CD4-positive, alpha-beta T cell treated with Interleukin-17A for 4 hours (primary cell): ENCODE measurements around the gene IDI1.
"Not testable (repeated sequence)": the region's sequence is repeated elsewhere in the genome, so short reads cannot be mapped to it uniquely, and the experiment has no call there.

Source experiments
- DNase-seq: peaks from one replicate; pipeline ENCODE4 v3.0.0-alpha.2; 2020; ENCODE audit warnings: mixed read lengths

The IDI1 gene

DNA sequence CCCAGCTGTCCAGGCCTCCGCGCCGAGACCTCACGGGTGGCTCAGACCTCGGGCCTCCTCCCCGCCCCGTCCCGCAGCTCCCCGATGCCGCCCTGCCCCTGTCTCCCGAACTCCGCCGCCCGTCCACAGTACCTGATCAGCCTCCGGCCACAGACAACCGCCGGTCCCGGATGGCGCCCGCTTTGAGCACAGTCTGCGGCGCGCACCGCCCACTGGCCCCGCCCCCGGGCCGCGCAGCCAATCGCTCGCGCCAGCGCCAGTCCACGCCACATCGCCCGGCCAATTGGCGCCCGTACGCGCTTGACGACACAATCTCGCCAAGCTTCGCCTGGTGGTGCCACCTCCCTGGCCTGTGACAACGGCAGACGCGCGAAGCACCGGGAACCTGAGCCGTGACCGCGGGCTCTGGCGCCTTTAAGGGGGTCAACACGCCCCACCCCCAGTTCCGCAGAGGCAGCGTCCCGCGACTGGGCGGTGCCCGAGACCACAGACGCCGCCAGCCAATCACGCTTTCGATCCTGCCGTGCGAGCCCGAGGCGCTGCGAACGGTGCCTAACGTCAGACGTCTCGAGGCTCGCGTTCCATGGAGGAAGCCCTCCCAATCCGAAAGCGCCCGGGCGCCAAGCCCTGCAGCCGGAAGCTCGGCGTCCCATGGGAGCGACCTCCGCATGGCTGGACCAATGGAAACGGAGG lies at the start of gene IDI1:
Gene IDI1, minus strand, starts transcription at position 388 of the 693 bp plus-strand sequence. Its CDS starts 116 bp downstream, at position 272.
- peak; percentile 95 for DNase-seq

DNA sequence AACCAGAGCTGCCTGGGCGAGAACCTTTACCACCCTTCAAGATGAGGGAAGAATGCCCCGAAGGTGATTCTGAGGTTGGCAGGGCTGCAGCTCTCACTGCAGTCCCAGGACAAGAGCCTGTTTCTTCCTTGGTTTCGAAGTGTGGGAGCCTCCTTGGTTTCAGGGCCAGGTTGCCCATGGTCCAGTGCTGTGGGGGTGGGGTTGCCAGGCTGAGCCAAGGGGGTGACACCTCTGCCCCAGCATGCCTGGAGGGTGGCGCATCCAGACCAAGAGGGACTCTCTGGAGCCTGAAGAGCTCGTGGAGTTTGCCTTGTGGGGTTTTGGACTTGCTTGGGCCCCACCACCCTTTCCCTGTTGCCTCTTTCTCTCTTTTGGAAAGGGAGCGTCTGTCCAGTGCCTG lies 48.5 kb upstream of the IDI1 start:
- no peak for DNase-seq

DNA sequence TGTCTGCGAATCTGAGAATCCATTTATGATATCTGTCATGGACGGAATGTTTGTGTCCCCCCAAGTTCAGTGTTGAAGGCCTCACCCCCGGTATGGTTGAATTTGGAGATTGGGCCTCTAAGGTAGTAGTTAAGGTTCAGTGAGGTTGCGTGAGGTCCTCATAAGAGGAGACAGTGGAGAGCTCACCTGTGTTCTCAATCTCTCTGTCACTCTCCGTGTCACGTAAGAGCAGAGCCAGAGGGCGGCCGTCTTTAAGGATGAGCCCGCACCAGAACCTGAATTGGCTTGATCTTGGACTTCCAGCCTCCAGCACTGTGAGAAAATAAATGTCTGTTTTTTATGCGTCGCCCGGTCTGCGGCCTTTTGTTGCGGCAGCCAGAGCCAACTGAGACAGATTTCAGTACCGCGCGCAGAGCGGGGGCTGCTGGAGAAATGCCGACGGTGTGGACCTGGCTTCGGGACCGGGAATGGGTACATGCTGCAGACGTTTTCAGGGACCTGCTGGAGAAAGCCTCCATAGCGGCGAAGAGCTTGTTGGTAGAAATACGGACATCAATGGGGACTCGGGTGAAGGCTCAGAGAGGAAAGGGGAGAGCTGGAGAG lies 47.5 kb upstream of the IDI1 start:
- no peak for DNase-seq

DNA sequence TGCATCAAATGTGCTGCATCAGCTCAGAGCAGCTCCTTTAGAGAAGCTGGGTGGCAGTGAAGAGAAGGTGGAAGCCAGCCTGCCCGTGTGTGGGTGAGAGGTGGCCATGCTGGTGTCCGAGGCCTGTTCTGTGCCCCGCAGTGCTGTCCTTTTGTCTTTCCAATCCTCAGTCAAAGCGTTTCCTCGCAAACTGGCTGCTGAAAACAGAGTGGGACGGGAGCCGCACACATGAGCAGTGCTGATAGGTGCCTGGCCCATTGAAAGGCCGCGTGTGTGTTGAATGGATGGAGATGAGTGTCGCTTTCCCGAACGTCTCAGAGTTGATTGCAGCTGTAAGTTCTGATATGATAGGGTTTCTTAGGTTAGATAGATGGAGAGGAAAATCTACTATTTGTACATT lies 46.6 kb upstream of the IDI1 start:
- no peak for DNase-seq

DNA sequence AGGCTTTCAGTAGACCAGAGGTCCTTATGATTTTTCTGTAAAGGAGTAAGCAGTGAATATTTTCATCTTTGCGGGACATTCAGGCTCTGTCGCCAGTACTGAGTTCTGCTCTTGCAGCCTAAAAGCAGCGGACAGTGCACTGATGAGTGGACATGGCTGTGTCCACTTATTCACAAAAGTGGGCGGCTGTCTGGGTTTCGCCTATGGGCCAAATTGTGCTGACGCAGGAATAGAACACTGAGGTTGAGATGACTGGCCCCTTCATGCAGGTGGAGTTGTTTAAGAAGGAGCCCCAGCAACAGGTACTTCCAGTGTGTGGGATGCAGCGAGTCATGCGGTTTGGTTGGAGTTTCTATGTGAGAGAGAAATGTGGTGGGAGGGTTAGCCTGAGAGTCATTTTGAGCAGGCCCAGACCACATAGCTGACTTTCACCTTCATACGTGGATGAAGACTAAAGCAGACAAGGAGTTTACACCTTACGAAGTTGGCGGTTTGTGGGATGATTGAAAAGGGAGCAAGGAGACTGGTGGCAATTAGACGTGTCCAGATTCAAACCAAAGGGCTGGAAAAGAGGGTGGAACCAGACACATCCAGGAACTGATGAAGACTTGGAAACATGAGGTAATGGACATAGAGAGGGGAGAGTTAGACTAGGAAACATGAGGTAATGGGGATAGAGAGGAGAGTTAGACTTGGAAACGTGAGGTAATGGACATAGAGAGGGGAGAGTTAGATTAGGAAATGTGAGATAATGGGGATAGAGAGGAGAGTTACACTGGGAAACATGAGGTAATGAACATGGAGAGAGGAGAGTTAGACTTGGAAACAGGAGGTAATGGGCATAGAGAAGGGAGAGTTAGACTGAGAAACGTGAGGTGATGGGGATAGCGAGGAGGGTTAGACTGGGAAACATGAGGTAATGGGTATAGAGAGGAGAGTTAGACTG lies 45.5 kb upstream of the IDI1 start:
- no peak for DNase-seq

DNA sequence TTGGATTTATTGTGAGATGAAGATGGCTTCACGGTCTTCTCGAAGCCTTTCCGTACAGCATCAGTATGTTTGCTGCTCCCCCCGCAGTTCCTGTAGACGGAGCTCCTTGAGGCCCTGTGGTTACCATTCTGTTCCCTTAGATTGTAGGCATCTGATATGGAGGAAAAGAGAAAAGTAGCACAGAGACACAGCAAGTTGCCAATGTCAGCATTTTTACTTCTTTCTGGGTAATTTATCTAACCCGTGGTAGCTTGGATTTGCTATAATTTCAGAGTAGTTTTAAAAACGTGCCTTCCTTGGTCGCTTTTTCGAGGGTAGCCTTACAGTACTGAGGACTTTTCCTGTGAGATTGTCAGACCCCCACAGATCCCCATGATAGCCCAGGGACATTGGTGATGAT lies 44.8 kb upstream of the IDI1 start:
- no peak for DNase-seq

DNA sequence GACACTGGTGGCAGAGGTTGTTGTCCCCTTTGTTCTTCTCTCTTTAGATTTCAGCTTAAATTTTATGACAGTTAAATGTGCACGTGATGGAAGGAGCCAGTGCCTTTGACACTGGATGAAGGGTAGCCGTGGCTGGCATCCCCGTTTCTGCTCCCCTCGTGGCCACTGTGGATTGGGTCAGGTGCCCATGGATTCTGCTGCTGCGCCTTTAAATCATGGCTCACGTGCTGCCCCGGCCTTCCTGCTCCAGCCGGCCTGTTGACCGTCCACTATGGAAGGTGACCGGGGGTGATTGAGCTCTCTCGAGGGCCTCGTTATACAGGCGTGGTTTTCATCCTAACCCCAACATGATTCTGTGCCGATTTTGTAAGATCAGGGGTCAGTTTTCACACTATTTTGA lies 41.8 kb upstream of the IDI1 start:
- DNase-seq, result no peak

DNA sequence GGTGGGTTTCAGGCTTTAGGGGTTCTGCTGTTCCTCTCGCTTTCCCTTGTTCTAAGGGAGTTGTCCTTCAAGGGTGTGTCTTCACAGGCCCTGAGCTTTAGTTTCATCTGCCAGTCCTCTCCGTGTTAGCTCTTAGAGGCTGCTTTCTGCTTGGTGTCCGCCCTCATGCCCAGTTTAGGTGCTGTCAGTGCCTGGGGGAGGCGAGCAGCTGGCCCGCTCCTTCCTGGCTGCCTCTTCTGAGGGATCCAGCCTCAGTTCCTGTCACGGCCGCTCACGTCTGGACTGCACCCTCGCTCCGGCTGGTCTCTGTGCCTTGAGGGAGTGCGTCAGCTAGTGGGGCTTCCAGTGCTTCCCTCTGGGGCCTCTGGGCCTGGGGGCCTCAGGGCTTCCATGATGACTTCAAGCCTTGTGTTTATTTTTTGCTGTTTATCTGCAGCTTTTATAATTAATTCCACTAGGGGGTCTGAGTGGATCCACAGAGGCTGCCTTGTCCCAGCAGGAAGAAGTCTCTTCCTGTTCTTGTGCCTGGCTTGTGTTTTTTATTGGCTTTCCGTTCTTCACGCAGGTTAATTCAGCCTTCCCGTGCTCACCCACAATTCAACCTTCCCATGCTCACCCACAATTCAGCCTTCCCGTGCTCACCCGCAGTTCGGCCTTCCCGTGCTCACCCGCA lies 40.2 kb upstream of the IDI1 start:
- no peak for DNase-seq

DNA sequence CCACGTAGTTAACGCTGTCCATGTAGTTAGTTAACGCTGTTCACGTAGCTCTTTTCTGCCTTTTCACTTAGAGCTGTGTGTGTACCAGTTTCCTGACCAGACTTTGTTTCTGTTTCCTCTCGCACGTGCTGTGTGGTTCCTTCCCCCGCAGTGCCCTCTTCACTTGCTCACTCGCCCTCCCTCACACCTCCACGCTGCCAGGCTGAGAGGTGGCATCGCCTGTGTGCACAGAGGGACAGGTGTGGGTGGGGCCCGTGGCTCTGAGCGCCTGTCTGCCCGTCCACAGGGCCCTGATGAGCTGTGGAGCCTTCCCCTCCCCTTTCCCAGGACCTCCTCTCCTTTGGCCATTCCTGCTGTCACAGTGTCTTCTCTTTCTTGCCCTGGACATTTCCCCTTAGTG lies 37.9 kb upstream of the IDI1 start:
- no peak for DNase-seq

DNA sequence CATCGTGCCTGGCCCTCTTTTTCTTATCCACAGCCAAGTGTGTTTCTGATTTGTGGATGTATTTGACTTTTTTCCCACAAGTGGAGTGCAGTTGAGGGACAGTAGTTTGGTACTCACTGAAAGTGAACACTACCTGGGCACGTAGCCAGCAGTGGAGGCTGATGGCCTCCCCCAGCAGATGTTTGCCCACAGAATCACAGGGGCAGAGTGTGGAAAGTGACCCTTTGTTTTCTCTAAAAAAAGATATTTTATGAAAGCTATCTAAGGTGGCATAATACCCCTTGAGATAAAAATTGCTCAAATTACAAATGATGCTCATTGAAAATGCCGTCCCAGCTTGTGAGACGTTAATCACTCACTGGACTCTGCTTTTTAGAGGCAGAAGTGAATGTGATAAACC lies 36.3 kb upstream of the IDI1 start:
- DNase-seq, result no peak

DNA sequence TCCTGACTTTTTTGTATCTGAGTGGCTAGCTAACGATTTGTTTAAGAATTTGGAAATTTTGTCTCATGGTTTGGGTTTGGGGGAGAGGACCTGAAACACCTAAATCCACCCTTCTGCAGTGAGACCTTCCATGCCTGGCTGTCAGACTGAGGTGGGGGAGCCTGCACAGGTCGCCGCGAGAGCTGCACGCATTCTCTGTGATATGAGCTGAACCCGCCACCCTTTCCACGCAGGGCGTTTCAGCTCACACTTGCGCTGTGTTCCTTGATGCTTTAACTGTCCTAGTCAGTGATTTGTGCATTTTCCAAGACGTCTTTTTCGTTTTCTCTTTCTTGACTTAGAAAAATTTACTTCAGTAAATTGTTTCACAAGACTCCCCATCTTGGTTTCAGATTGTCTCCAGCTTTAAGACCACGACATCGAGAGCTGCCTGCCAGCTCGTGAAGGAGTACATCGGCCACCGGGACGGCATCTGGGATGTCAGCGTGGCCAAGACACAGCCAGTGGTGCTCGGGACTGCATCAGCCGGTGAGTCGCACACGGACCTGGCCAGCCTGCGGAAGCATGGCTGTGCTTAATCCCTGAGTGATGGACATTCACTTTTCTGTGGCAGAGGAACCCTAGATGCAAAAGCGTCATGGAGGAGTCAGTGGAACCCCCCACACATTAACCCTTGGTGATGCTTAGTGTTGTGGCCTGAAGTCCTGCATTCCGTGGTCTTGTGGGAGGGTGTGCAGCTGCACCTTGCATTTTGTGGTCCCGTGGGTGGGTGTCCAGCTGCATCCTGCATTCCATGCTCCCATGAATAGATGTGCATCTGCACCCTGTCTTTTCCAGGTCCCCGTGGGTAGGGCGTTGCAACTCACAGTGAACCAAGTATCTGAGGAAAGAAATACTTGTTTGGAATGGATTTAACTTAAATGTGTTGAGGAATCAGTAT lies 35.4 kb upstream of the IDI1 start:
- DNase-seq, result no peak

DNA sequence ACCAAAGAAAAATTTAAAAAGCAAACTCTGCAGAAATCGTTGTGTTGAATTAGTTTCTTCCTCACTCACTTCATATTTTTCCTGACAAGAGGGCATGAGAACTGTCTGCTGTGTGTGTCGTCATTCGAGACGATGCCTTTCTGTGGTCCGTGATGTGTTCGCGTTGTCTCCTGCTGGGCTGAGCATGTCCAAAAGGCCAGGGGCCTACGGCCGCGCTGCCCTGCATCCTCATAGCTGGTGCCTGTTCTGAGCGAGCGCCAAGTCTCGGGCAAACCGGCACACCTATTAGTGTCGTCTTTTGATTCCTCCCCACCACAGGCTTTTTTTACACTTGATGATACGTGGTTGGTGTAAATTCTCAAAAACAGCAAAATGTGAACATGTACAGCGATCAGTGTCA lies 34.7 kb upstream of the IDI1 start:
- no peak for DNase-seq

DNA sequence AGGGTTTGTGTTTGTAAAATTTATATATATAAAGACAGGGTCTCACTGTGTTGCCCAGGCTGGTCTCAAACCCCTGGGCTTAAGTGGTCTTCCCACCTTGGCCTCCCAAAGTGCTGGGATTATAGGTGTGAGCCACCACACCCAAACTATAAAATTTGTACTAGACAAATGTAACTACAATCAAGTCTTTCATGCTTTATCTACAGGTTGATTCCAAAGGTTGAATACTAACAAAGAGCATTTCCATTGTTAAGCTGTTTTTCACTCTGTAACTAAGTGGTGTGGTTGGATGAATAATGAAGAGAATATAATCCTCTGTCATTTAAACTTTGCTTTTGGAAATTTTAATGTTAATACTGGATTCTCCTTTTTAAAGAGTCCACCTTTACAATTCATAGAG lies 29.7 kb upstream of the IDI1 start:
- DNase-seq, result no peak

DNA sequence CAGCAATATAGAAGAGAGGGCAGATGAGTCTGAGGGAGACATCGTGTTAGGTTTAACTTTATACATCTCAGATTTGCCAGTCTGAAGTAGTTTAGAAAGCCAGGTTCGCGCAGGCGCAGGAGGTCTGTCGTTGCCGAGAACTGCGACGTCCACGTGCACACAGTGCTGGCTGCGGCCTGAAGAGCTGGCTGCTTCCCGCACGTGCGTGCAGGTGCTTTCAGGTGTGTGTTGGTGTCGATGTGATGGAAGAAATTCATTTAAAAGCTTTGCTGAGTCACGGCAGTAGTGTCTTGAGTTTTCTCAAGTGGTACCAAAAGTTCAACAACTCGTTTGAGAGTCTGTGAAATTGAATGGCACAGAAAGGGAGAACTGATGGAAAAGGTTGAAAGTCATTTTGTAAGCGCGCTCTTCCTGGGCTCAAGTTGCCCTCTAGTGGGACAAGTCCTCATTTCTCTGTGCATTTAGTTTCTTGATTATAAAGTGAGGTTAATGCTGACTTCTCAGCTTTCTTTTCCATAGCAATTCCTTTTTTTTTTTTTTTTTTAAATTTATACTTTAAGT lies 25.9 kb upstream of the IDI1 start:
- DNase-seq, result no peak

DNA sequence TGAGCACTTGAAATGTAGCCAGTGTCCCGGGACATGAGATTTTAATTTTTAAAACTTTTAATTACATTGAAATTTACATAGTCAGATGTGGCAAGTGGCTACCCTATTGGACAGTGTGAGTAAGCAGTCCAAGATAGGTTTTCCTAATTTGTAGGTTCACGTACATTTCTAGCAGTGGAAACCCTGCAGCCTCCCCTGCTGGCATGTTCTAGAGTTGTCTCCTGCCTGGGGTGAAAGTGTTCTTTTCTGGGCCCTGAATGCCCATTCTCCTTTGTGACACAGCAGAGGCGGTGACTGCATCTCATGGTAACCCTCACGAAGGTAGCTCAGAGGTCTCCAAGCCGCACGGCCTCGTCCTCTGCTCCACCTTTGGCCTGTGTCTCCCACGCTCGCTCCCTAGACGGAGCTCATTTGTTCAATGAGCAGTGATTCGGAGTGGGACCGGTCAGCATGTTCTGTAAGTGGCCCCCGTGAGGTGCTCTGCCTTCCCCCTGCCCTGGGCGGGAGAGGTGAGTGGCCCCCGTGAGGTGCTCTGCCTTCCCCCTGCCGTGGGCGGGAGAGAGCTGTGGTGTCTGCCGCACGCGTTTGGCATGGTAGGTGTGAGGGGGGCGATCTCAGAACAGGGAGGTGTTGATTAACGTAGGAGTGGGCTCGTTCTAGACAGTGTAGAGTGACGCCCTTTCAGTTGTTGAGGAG lies 25.3 kb upstream of the IDI1 start:
- no peak for DNase-seq

DNA sequence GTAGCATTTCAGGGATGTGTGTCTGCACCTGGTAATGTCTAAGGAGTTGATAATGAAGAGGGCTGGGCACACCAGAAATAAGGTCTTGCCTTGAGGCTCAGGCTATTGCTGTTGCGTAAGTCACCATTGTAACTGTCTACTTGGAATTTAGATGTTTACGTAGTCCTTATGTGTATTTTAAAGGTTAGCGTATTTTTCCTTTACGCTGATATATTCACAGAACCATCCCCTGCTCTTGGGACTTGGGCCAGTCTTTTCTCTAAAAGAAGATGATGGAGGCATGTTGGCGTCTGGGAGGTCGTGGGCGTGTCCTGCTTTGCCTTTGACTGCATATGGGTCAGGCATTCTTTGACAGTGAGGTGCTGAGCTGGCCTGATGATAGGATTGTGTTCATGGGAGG lies 22.0 kb upstream of the IDI1 start:
- no peak for DNase-seq

DNA sequence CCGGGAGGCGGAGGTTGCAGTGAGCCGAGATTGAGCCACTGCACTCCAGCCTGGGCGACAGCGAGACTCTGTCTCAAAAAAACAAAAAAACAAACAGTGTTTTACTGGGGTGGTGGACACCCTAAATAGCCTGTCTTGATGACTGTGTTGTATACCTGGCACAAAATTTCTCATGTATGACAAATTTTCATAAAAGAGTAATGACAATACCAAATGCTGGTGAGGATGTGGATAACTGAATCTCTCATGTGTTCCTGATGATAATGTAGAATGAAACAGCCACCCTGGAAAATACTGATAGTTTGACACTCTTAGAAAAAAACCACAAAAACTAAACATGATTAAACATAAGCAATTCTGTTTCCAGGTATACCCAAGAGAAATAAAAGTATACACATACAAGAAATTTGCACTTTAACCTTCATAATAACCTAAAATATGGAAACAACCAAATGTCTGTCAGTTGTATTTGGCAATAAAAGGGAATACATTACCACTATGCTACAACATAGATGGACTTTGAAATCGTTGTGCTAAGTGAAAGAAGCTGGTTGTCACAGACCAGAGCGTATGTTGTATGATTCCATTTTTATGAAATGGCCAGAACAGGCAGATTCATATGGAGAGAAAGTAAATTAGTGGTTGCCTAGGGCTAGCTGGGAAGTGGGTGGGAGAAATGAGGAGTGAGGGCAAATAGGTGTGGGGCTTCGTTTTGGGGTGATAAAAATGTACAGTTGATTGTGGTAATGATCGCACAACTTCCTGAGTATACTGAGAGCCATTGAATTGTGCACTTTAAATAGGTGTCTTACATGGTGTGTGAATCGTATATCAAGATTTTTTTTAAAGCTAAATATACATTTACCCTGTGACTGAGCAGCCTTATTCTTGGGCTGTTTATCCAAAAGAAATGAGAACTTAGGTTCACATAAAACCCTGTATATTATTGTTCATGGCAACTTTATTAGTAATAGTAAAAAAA lies 19.8 kb upstream of the IDI1 start:
- DNase-seq, result no peak

DNA sequence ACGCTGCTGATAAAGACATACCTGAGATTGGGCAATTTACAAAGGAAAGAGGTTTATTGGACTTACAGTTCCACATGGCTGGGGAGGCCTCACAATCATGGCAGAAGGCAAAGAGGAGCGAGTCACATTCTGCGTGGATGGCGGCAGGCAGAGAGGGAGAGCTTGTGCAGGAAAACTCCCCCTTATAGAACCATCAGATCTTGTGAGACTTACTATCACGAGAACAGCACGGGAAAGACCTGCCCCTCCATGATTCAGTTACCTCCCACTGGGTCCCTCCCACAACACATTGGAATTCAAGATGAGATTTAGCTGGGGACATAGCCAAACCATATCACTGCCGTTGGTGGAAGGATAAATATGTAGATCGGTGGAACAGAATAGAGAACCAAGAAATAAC lies 17.8 kb upstream of the IDI1 start:
- not testable (repeated sequence) for DNase-seq

DNA sequence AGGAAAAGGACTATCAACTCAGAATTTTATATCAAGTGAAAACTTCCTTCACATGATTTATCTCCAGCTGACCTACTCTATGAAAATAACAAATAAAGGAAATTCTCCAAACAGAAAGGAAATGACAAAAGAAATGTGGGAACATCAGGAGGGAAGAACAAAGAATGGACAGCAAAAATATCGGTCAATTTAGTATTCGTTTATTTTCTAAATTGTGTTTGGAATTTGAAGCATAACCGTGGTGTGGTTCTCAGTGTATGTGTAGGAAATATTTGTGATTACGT lies 16.0 kb upstream of the IDI1 start:
- DNase-seq, result no peak

DNA sequence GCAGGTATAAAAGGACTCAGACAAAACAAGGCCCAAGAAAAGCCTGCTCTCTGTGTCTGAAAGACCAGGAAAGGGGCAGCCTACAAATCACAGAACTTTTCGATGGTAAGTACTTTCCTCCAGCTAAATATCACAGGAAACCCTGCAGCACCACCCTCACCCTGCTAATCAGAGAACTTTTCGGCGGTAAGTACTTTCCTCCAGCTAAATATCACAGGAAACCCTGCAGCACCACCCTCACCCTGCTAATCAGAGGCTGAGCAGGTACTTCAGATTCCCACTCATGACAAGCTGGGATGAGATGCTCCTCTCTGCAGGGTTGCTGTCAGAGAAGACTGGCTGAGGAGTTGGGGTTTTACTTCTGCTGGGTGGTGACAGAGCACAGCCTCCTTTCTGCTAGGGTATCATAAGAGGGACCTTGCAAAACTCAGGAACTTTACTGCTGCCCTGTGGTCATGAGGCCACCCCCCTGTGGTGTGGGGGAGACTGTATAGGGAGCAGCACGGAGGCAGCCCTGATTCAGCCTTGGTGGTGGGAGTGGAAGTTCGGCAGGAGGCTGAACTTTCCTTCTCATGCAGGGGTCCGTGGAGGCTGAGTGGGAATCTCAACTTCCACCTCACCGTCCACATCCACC lies 14.4 kb upstream of the IDI1 start:
- DNase-seq, result peak; percentile 59
